ENCODE measurements around the gene STAU1.
A peak's percentile ranks its signal among the peaks of the same experiment; 100 is the strongest.
"Not testable (repeated sequence)": the region's sequence is repeated elsewhere in the genome, so short reads cannot be mapped to it uniquely, and the experiment has no call there.

The STAU1 gene

GRCh38 chr20:49203746-49204145 is 15.6 kb upstream of the STAU1 start:
- DNase-seq, result no peak

- no peak for DNase-seq
Observed at GRCh38 chr20:49203011-49203410, 14.9 kb upstream of the STAU1 start.

GRCh38 chr20:49199729-49200293 is 11.7 kb upstream of the STAU1 start:
- no peak for DNase-seq

GRCh38 chr20:49192944-49193518 is 4.9 kb upstream of the STAU1 start:
- not testable (repeated sequence) for DNase-seq

GRCh38 chr20:49187330-49187850 is 744 bp downstream of the STAU1 start:
- no peak for DNase-seq

- DNase-seq, result peak; percentile 49
Observed at GRCh38 chr20:49186535-49187329, 1.4 kb downstream of the STAU1 start.

- no peak for DNase-seq
Observed at GRCh38 chr20:49185071-49185761, 2.9 kb downstream of the STAU1 start.

- no peak for DNase-seq
Observed at GRCh38 chr20:49184691-49185070, 3.5 kb downstream of the STAU1 start.

GRCh38 chr20:49184084-49184501 is 4.0 kb downstream of the STAU1 start:
- DNase-seq, result not testable (repeated sequence)

- DNase-seq, result no peak
Observed at GRCh38 chr20:49183444-49183843, 4.7 kb downstream of the STAU1 start.

GRCh38 chr20:49181265-49181877 is 6.8 kb downstream of the STAU1 start:
- no peak for DNase-seq

- no peak for DNase-seq
Observed at GRCh38 chr20:49179368-49180277, 8.5 kb downstream of the STAU1 start.

- no peak for DNase-seq
Observed at GRCh38 chr20:49174183-49174582, 14.0 kb downstream of the STAU1 start.

- DNase-seq, result no peak
Observed at GRCh38 chr20:49172413-49172812, 15.7 kb downstream of the STAU1 start.

- DNase-seq, result no peak
Observed at GRCh38 chr20:49171909-49172308, 16.2 kb downstream of the STAU1 start.

GRCh38 chr20:49170714-49171113 is 17.4 kb downstream of the STAU1 start:
- DNase-seq, result no peak

- no peak for DNase-seq
Observed at GRCh38 chr20:49169547-49169946, 18.6 kb downstream of the STAU1 start.

- not testable (repeated sequence) for DNase-seq
Observed at GRCh38 chr20:49168864-49169263, 19.3 kb downstream of the STAU1 start.

GRCh38 chr20:49167811-49168507 is 20.2 kb downstream of the STAU1 start:
- peak; percentile 37 for DNase-seq

- DNase-seq, result no peak
Observed at GRCh38 chr20:49166534-49167449, 21.3 kb downstream of the STAU1 start.
